Osteocyte (in vitro differentiated cells): ENCODE data around the gene MRPS18C. TPM values are rescaled to one million over a fixed set of nuclear protein-coding genes. Genes with fewer than 3 reads are reported as not detected.

ENCODE experiments used
- DNase-seq: peaks from one replicate; pipeline ENCODE4 v3.0.0; 2021; ENCODE audit warnings: mixed read lengths; ENCODE audit not compliant: unreplicated experiment; ENCODE audit errors: extremely low spot score
- H3K27ac Mint-ChIP-seq: one replicate; pipeline ENCODE4 v1.8.0; 2021; ENCODE audit warnings: mild to moderate bottlenecking, mixed read lengths; ENCODE audit not compliant: unreplicated experiment
- H3K27me3 Mint-ChIP-seq: one replicate; pipeline ENCODE4 v1.8.0; 2021; ENCODE audit warnings: mixed read lengths; ENCODE audit not compliant: unreplicated experiment
- H3K36me3 Mint-ChIP-seq: one replicate; pipeline ENCODE4 v1.8.0; 2021; ENCODE audit warnings: mixed read lengths; ENCODE audit not compliant: unreplicated experiment
- H3K4me1 Mint-ChIP-seq: one replicate; pipeline ENCODE4 v1.8.0; 2021; ENCODE audit warnings: mixed read lengths; ENCODE audit not compliant: unreplicated experiment
- H3K4me3 Mint-ChIP-seq: one replicate; pipeline ENCODE4 v1.8.0; 2021; ENCODE audit warnings: mild to moderate bottlenecking, moderate library complexity, mixed read lengths; ENCODE audit not compliant: unreplicated experiment
- H3K9me3 Mint-ChIP-seq: one replicate; pipeline ENCODE4 v1.8.0; 2021; ENCODE audit warnings: mixed read lengths; ENCODE audit not compliant: unreplicated experiment
- CTCF ChIP-seq: fragments of 200-600 bp; sonication (generic); IDR thresholded peaks from 2 replicates; pipeline ENCODE4 v1.5.0; 2021; ENCODE audit warnings: antibody characterized with exemption, mild to moderate bottlenecking, moderate library complexity
- total RNA-seq: library from RNA; stranded (reverse); gene quantifications from 2 replicates; pipeline ENCODE4 v1.2.1, GENCODE V29; 2021

The MRPS18C gene
- total RNA-seq, 1 donor from 2014 or later, result 38.9 TPM

- Mint-ChIP-seq H3K9me3 (no peaks in the 10 kb centered on the region), H3K4me1 (no peaks in the 10 kb centered on the region), H3K27ac (no peak overlapping the region), H3K27me3 (no peaks in the 10 kb centered on the region), H3K36me3 (peaks cover 19% of the 10 kb centered on the region), H3K4me3 (no peak overlapping the region)
- no peak for DNase-seq
- no peak for TF ChIP-seq CTCF
Observed at GRCh38 chr4:83431200-83431599, 24.7 kb upstream of the MRPS18C start.

- Mint-ChIP-seq H3K36me3 (peaks cover 17% of the 10 kb centered on the region), H3K9me3 (no peaks in the 10 kb centered on the region), H3K4me1 (no peaks in the 10 kb centered on the region), H3K27ac (no peak overlapping the region), H3K27me3 (no peaks in the 10 kb centered on the region), H3K4me3 (no peak overlapping the region)
- no peak for DNase-seq
- no peak for TF ChIP-seq CTCF
Observed at GRCh38 chr4:83436680-83437079, 19.2 kb upstream of the MRPS18C start.

- TF ChIP-seq CTCF, result no peak
- no peak for DNase-seq
- no peaks in the 10 kb centered on the region for H3K4me1 Mint-ChIP-seq
- H3K36me3 Mint-ChIP-seq, result peaks cover 21% of the 10 kb centered on the region
- no peak overlapping the region for H3K4me3 Mint-ChIP-seq
- no peak overlapping the region for H3K27ac Mint-ChIP-seq
- no peaks in the 10 kb centered on the region for H3K9me3 Mint-ChIP-seq
- H3K27me3 Mint-ChIP-seq, result no peaks in the 10 kb centered on the region
Observed at GRCh38 chr4:83438719-83439118, 17.1 kb upstream of the MRPS18C start.

GRCh38 chr4:83440148-83440814 lies 15.6 kb upstream of the MRPS18C start:
- TF ChIP-seq CTCF, result no peak
- peaks cover 28% of the 10 kb centered on the region for H3K36me3 Mint-ChIP-seq
- no peak overlapping the region for H3K27ac Mint-ChIP-seq
- H3K4me3 Mint-ChIP-seq, result no peak overlapping the region
- H3K4me1 Mint-ChIP-seq, result no peaks in the 10 kb centered on the region
- H3K9me3 Mint-ChIP-seq, result no peaks in the 10 kb centered on the region
- H3K27me3 Mint-ChIP-seq, result no peaks in the 10 kb centered on the region
- no peak for DNase-seq

GRCh38 chr4:83440899-83441298 lies 15.0 kb upstream of the MRPS18C start:
- no peak overlapping the region for H3K4me3 Mint-ChIP-seq
- H3K27me3 Mint-ChIP-seq, result no peaks in the 10 kb centered on the region
- H3K4me1 Mint-ChIP-seq, result no peaks in the 10 kb centered on the region
- no peak overlapping the region for H3K27ac Mint-ChIP-seq
- peaks cover 28% of the 10 kb centered on the region for H3K36me3 Mint-ChIP-seq
- no peak for DNase-seq
- TF ChIP-seq CTCF, result no peak
- H3K9me3 Mint-ChIP-seq, result no peaks in the 10 kb centered on the region
